ENCODE data around the gene CCDC106. TPM values are rescaled to one million over a fixed set of nuclear protein-coding genes. Genes with fewer than 3 reads are reported as not detected.

Gene CCDC106
- polyA plus RNA-seq, 1 donor: 11.6 TPM

GRCh38 chr19:55635856-55636440 lies 12.1 kb upstream of the CCDC106 start:
- no peak for DNase-seq
- Histone ChIP-seq H3K9me3 (ENCODE audit: control insufficient read depth, low read depth, low read length) (peaks cover 5% of the 10 kb centered on the region), H3K36me3 (ENCODE audit: control insufficient read depth, insufficient read depth, low read length) (peaks cover 4% of the 10 kb centered on the region), H3K27ac (ENCODE audit: low read length) (no peak overlapping the region), H3K4me1 (ENCODE audit: control insufficient read depth, insufficient read depth, low read length) (peaks cover 17% of the 10 kb centered on the region), H3K4me3 (ENCODE audit: low read length) (peak overlapping the region; percentile 99), H3K27me3 (ENCODE audit: control insufficient read depth, insufficient read depth, low read length) (no peaks in the 10 kb centered on the region)
- WGBS (ENCODE audit: insufficient coverage, low lambda C conversion rate): no CpG with 5 or more reads among the region's 7 CpGs

GRCh38 chr19:55636723-55637122 lies 11.3 kb upstream of the CCDC106 start:
- no peak for DNase-seq
- peaks cover 4% of the 10 kb centered on the region for H3K36me3 ChIP-seq (ENCODE audit: control insufficient read depth, insufficient read depth, low read length)
- H3K9me3 ChIP-seq (ENCODE audit: control insufficient read depth, low read depth, low read length): peaks cover 5% of the 10 kb centered on the region
- H3K4me1 ChIP-seq (ENCODE audit: control insufficient read depth, insufficient read depth, low read length): peaks cover 17% of the 10 kb centered on the region
- WGBS (ENCODE audit: insufficient coverage, low lambda C conversion rate): no CpG with 5 or more reads among the region's 4 CpGs
- no peak overlapping the region for H3K27ac ChIP-seq (ENCODE audit: low read length)
- no peak overlapping the region for H3K4me3 ChIP-seq (ENCODE audit: low read length)
- no peaks in the 10 kb centered on the region for H3K27me3 ChIP-seq (ENCODE audit: control insufficient read depth, insufficient read depth, low read length)

- H3K4me3 ChIP-seq (ENCODE audit: low read length): no peak overlapping the region
- peaks cover 4% of the 10 kb centered on the region for H3K36me3 ChIP-seq (ENCODE audit: control insufficient read depth, insufficient read depth, low read length)
- H3K4me1 ChIP-seq (ENCODE audit: control insufficient read depth, insufficient read depth, low read length): peaks cover 22% of the 10 kb centered on the region
- DNase-seq: no peak
- WGBS (ENCODE audit: insufficient coverage, low lambda C conversion rate): no CpG with 5 or more reads among the region's 11 CpGs
- H3K27me3 ChIP-seq (ENCODE audit: control insufficient read depth, insufficient read depth, low read length): no peaks in the 10 kb centered on the region
- H3K9me3 ChIP-seq (ENCODE audit: control insufficient read depth, low read depth, low read length): peaks cover 5% of the 10 kb centered on the region
- no peak overlapping the region for H3K27ac ChIP-seq (ENCODE audit: low read length)
These were observed 10.5 kb upstream of the CCDC106 start for GRCh38 chr19:55637534-55637933.

GRCh38 chr19:55638864-55639359 lies 9.1 kb upstream of the CCDC106 start:
- Histone ChIP-seq H3K27ac (ENCODE audit: low read length) (no peak overlapping the region), H3K4me1 (ENCODE audit: control insufficient read depth, insufficient read depth, low read length) (peaks cover 28% of the 10 kb centered on the region), H3K36me3 (ENCODE audit: control insufficient read depth, insufficient read depth, low read length) (peaks cover 4% of the 10 kb centered on the region), H3K27me3 (ENCODE audit: control insufficient read depth, insufficient read depth, low read length) (no peaks in the 10 kb centered on the region), H3K9me3 (ENCODE audit: control insufficient read depth, low read depth, low read length) (peaks cover 5% of the 10 kb centered on the region), H3K4me3 (ENCODE audit: low read length) (no peak overlapping the region)
- peak in 1 of 2 donors; percentile 22 for DNase-seq
- no CpG with 5 or more reads among the region's 6 CpGs for WGBS (ENCODE audit: insufficient coverage, low lambda C conversion rate)

GRCh38 chr19:55640043-55640576 lies 7.9 kb upstream of the CCDC106 start:
- Histone ChIP-seq H3K9me3 (ENCODE audit: control insufficient read depth, low read depth, low read length) (peaks cover 5% of the 10 kb centered on the region), H3K4me3 (ENCODE audit: low read length) (peak overlapping the region; percentile 78), H3K27ac (ENCODE audit: low read length) (peak overlapping the region; percentile 77), H3K27me3 (ENCODE audit: control insufficient read depth, insufficient read depth, low read length) (no peaks in the 10 kb centered on the region), H3K4me1 (ENCODE audit: control insufficient read depth, insufficient read depth, low read length) (peaks cover 32% of the 10 kb centered on the region), H3K36me3 (ENCODE audit: control insufficient read depth, insufficient read depth, low read length) (peaks cover 11% of the 10 kb centered on the region)
- DNase-seq: peak; percentile 74 to 81
- no CpG with 5 or more reads among the region's 38 CpGs for WGBS (ENCODE audit: insufficient coverage, low lambda C conversion rate)

GRCh38 chr19:55640577-55641425 lies 7.2 kb upstream of the CCDC106 start, which contains the start of gene ZNF580:
ZNF580 (plus strand) TSS chr19:55641002; CDS start chr19:55642509, 1,507 bp downstream.
- WGBS (ENCODE audit: insufficient coverage, low lambda C conversion rate): no CpG with 5 or more reads among the region's 89 CpGs
- H3K4me3 ChIP-seq (ENCODE audit: low read length): peak within 1 kb of the TSS; percentile 78
- H3K27me3 ChIP-seq (ENCODE audit: control insufficient read depth, insufficient read depth, low read length): no peaks in the 10 kb centered on the region
- peak within 1 kb of the TSS; percentile 77 for H3K27ac ChIP-seq (ENCODE audit: low read length)
- H3K9me3 ChIP-seq (ENCODE audit: control insufficient read depth, low read depth, low read length): peaks cover 5% of the 10 kb centered on the region
- H3K36me3 ChIP-seq (ENCODE audit: control insufficient read depth, insufficient read depth, low read length): peaks cover 16% of the 10 kb centered on the region
- peaks cover 27% of the 10 kb centered on the region for H3K4me1 ChIP-seq (ENCODE audit: control insufficient read depth, insufficient read depth, low read length)
- peak; percentile 45 to 78 for DNase-seq

GRCh38 chr19:55641426-55642152 lies 6.4 kb upstream of the CCDC106 start:
- H3K4me1 ChIP-seq (ENCODE audit: control insufficient read depth, insufficient read depth, low read length): peaks cover 21% of the 10 kb centered on the region
- peak in 1 of 2 donors; percentile 46 for DNase-seq

GRCh38 chr19:55642153-55643002 lies 5.6 kb upstream of the CCDC106 start:
- Histone ChIP-seq H3K27ac (ENCODE audit: low read length) (no peak overlapping the region), H3K36me3 (ENCODE audit: control insufficient read depth, insufficient read depth, low read length) (peaks cover 16% of the 10 kb centered on the region), H3K9me3 (ENCODE audit: control insufficient read depth, low read depth, low read length) (peaks cover 5% of the 10 kb centered on the region), H3K4me1 (ENCODE audit: control insufficient read depth, insufficient read depth, low read length) (peaks cover 21% of the 10 kb centered on the region), H3K27me3 (ENCODE audit: control insufficient read depth, insufficient read depth, low read length) (no peaks in the 10 kb centered on the region), H3K4me3 (ENCODE audit: low read length) (peak overlapping the region; percentile 78)
- peak in 1 of 2 donors; percentile 55 for DNase-seq
- WGBS (ENCODE audit: insufficient coverage, low lambda C conversion rate): no CpG with 5 or more reads among the region's 65 CpGs

More at GRCh38 chr19:55641426-55642152, 6.4 kb upstream of the CCDC106 start:
- Histone ChIP-seq H3K27me3 (ENCODE audit: control insufficient read depth, insufficient read depth, low read length) (no peaks in the 10 kb centered on the region), H3K36me3 (ENCODE audit: control insufficient read depth, insufficient read depth, low read length) (peaks cover 16% of the 10 kb centered on the region), H3K4me3 (ENCODE audit: low read length) (peak overlapping the region; percentile 78), H3K27ac (ENCODE audit: low read length) (peak overlapping the region; percentile 62), H3K9me3 (ENCODE audit: control insufficient read depth, low read depth, low read length) (peaks cover 5% of the 10 kb centered on the region)
- 3% methylated on average over 3 of the region's 25 CpGs for WGBS (ENCODE audit: insufficient coverage, low lambda C conversion rate)

GRCh38 chr19:55643003-55643886 lies 4.8 kb upstream of the CCDC106 start, which contains the start of gene ZNF581:
ZNF581 (plus strand) TSS chr19:55643649; CDS start chr19:55644572, 923 bp downstream.
- peak within 1 kb of the TSS; percentile 68 for H3K27ac ChIP-seq (ENCODE audit: low read length)
- WGBS (ENCODE audit: insufficient coverage, low lambda C conversion rate): 0% methylated on average over 1 of the region's 56 CpGs
- peak; percentile 47 to 76 for DNase-seq

More at GRCh38 chr19:55643003-55643886, 4.8 kb upstream of the CCDC106 start, which contains the start of gene ZNF581:
- Histone ChIP-seq H3K4me1 (ENCODE audit: control insufficient read depth, insufficient read depth, low read length) (peaks cover 21% of the 10 kb centered on the region), H3K36me3 (ENCODE audit: control insufficient read depth, insufficient read depth, low read length) (peaks cover 16% of the 10 kb centered on the region), H3K4me3 (ENCODE audit: low read length) (peak within 1 kb of the TSS; percentile 78), H3K9me3 (ENCODE audit: control insufficient read depth, low read depth, low read length) (peaks cover 5% of the 10 kb centered on the region), H3K27me3 (ENCODE audit: control insufficient read depth, insufficient read depth, low read length) (no peaks in the 10 kb centered on the region)
